Daoy (cell line): ENCODE results near the gene LILRA5. TPM values are rescaled to one million over a fixed set of nuclear protein-coding genes. Genes with fewer than 3 reads are reported as not detected.
"Not testable (repeated sequence)": the region's sequence is repeated elsewhere in the genome, so short reads cannot be mapped to it uniquely, and the experiment has no call there.

Experiments
- DNase-seq: peaks from one replicate; pipeline ENCODE4 v3.0.0-alpha.2; 2015; ENCODE audit warnings: low read depth
- total RNA-seq: library from RNA; depleted of rRNA; stranded (reverse); fragments of >200 nt; shearing (Covaris generic); gene quantifications from 2 replicates; pipeline ENCODE4 v1.2.3, GENCODE V29; 2014

Gene LILRA5
- total RNA-seq, 1 experiment from 2014 or later, result not detected

DNA sequence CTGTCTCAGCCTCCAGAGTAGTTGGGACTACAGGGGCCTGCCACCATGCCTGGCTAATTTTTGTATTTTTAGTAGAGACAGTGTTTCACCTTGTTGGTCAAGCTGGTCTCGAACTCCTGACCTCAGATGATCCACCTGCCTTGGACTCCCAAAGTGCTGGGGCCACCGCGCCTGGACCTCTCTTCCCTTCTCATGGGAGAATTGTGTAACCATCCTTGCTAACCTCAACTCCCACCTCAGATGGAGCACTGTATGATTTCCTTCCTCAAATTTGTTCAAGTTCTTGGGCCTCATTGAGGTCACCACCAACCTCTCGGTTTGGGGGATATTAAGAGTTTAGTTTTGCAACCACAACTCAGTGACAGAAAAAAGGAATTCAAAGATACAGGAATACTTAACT, 10.7 kb downstream of the LILRA5 start:
- no peak for DNase-seq

DNA sequence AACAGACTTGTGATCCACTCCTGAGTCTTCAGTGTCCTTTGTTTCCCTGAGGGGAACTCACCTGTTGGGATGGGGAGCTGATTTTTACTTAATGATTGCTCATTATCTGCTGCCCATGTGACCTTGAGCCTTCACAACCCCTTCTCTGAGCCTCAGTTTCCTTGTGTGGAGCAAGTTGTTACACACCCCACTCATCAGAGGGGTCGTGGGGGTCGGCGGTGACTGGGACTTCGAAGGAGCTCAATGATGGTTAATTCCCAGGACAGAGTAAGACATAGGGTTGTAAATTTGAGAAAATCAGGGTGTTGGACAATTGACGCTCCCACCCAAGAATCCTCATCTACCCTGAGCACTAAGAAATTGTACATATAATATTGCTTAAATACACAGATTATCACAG, 13.5 kb downstream of the LILRA5 start:
- no peak for DNase-seq

DNA sequence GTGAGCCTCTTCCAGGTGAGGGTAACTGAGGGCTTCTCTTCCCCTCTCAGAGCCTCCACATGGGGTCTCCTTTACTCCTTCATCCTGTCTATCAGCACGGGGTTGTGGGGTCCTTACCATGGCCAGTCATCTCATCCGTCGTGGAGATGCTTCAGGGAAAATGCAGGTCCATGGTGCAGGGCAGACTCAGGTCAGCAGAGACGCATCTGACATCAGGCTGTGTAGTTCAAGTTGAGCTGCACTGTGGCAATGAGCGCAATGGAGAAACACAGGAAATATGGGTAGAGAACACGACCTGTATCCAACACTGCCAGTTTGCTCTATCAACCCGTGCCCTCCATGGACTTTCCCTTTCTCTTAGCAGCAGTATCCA, 13.9 kb downstream of the LILRA5 start:
- no peak for DNase-seq

DNA sequence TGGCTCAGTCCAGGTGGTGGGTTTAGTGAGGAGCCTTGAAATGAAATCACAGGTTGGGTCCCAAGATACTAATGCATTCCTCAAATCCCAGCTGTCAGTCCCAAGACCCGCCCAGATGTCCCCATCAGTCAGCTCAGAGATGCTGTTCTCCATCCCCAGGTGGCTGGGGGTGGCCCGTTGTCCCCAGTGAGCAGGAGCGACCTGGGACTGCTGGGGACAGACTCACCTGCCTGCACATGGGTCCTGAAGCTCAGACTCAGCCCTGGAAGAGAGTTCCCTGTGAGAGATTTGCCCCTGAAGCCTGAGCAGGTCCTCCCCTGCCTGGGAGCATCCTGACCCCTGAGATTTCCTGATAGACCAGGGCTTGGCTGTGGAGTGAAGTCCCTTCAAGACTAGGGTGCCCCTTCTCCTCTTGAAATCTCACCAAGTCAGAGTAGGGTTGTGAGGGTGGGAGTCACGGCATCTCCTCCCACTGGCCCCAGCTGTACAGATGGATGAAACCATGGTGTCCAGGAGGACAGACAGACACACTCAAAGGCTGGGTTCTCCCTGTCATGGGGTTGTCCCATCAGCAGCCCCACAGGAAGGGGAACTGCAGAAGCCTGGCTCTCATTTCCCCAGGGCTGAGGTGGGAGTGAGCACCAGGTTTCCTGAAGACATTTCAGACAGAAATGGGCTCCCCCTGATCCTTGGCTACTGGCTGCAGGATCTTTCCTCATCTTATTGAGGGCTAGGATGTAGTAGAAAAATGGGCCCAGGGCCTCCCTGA, 14.4 kb downstream of the LILRA5 start:
- no peak for DNase-seq

DNA sequence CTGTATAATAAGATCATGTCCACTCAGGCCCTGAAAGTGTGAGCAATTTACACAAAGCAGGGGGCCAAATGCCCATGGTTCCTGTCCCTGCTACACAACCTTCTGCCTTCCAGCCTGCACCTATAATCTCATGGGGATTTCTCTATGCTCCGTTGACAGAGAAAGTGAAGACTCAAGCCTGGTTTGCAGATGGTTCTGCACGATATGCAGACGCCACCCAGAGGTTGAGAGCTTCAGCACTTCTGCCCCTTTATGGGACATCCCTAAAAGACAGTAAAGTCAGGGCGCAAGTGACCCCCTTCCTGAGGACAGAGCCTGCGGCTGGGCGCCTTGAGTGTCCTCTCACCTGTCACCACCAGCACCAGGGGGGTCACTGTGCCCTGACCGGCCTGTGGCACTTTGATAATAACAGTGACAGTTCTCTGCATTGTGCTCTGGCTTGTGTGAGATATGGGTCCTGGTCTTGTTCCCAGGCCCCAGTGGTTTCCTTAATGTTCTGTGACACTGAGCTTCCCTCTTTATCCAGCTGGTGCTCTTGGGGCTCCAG, 15.1 kb downstream of the LILRA5 start:
- DNase-seq, result no peak

DNA sequence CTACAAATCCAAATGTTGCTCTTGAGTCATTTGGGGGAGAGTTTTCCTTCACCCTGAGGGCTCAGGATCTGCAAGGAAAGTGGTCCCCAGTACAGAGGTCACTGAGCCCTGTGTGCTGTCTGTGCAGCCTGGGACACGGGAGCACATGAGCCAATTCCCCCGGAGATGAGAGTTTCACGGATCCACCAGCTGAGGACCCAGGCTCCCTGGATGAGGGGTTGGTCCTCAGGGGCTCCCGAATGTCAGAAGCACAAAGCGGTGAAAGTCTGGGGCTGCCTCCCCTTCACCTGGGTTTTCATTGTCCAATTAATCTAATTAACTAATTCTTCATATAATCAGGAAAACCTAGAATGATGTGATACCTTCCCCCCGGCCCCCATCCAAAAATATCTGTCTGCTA, 18.4 kb downstream of the LILRA5 start:
- DNase-seq, result no peak

DNA sequence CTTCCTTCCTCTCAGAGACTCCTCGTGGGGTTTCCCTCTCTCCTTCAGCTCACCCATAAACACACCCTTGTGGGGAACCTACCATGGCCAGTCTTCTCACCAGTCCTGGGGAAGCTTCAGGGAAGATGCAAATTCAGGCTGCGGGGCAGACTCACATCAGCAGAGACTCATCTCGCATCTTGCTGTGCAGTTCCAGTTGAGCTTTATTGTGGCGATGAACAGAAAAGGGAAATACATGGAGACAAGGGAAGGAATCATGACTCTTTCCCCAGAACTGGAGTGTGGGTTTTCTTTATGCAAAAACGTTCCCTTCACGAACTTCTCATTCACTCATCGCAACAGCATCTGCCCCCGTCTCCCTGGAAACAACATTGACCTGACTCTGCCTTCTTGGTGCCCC, 23.8 kb downstream of the LILRA5 start:
- DNase-seq, result not testable (repeated sequence)

DNA sequence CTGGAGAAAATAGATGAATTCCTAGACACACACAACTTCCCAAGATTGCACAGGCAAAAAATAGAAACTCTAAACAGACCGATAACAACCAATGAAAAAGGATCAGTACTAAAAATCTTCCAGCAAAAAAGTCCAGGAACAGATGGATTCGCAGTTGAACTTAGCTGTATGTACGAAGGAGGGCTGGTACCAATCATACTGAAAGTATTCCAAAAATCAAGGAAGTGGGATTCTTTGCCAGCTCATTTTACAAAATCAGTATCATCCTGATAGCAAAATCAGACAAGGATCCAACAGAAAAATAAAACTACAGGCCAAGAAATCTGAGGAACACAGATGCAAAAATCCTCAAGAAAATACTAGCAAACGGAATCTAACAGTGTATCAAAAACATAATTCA, 25.5 kb downstream of the LILRA5 start:
- DNase-seq, result peak; percentile 31

DNA sequence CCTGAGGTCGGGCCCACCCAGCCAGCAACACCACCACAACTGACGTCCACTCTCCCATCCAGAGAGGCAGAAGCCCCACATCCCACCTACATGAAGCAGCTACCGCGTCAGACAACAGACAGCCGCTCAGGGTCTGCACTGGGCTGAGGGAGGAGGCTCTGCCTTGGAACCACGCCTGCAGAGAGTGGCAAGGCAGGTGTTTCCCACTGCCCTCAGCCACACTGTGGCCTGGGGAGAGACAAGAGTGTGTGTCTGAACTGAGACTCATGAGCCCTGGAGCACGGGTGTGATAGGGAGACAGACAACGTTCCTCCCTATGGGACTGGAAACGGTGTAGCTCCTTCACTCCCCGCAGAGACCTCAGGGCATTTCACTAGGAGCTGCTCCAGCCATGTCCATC, 26.7 kb downstream of the LILRA5 start:
- not testable (repeated sequence) for DNase-seq

DNA sequence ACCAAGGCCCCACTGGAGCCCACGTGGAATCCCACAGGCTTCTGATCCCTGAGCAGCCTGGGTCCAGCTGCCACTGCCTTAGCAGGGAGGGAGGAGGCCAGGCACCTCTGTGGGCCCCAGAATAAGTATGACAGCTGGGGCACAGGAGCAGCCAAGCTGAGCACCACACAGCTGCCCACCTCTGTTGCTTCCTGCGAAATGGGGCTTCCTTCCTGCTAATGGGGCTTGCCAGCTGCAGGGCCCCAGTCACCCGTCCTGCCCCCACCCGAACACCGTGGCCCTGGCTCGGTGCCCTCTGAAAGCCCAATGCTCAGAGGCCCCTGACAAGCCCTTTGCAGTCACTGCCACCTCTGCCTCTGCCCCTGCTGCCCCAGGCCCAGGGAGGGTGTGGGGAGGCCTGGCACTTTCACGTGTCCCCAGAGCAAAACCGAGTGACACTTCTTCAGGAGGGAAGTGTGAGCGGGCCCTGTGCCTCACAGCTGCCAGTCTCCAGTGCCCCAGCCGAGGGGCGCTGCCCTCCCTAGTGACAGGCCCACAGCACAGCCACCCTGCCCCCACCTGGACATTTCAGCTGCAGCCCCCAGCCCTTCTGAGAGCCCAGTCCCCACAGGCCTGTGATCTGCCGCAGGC, 27.4 kb downstream of the LILRA5 start:
- DNase-seq, result not testable (repeated sequence)

DNA sequence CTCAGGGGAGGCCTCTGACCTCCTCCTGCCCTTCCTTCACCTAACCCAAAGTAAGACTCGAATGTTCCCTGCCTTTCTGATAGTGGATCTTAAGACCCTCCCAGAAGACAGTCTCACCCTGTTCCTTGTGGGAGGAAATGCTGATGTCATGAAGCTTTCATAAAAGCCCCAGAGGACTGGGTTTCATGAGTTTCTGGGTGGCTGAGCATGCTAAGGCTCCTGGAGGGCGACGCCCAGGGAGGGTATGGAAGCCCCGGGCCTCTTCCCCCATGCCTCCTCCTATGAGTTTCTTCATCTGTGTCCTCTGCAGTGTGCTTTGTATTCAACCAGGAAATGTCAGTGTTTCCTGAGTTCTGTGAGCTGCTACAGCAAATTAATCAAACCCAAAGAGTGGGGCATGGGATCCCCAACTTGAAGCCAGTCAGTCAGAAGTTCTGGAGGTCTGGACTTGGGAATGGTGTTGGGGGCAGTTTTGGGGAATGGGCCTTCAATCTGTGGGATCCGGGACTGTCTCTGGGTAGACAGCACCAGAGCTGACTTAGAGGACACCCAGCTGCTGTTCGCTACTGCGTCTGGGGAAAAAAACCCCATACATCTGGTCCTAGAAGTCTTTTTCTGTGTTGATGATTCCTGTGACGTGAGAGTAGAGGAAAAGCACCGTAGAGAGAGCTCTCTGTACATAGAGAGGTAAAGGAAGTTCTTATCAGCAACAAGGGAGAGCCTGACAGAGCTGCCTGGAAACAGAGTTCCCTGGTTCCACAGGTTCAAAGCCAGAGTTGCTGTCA, 30.1 kb downstream of the LILRA5 start:
- DNase-seq, result no peak

DNA sequence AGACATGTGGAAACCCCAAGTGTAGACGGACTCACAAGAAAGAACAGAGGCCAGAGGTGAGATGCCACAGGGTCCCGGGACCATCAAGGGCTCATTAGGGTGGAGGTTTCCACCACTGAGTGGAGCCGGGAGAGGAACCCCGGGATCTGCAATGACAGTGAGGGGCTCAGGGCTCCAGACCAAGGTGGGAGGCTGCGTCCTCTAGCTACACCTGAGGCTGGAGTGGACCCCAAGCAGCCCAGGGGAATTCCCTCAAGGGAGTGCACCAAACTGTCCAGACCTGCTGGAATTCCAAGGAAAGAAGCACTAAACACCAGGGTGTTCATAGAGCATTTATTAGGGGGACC, 31.3 kb downstream of the LILRA5 start:
- DNase-seq, result not testable (repeated sequence)

DNA sequence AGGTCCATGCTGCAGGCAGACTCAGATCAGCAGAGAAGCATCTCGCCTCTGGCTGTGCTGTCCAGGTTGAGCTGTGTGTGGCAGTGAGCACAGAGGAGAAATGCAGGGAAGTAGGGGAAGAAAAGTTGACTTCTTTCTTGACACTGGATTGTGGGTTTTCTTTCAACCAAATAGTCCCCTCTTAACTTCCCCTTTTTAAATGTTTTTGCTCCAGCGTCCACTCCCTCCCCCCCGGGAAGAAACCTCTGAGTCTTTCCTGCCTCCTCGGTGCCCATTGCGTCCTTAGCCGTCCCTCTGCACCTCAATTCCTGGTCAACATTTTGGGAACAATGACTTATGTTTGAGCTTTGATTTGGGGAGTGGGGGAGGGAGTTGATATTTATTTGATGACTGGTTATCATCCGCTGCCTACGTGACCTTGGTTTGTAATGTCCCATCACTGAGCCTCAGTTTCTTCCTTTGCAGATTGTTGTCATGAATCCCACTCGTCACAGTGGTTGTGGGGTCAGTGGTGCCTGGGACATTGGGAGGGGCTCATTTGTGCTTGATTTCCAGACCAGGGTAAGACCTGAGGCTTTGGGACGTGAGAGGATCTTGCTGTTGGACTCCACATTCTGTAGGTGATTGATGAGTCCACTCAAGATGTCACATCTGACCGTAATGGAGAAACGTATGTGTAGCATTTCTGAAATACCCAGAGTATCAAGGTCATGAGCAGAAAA, 31.8 kb downstream of the LILRA5 start, which contains the start of gene LILRB2:
Gene LILRB2, minus strand, starts transcription at position 104 of the 722 bp plus-strand sequence. CDS start 614 bp downstream, outside the sequence.
- no peak for DNase-seq

DNA sequence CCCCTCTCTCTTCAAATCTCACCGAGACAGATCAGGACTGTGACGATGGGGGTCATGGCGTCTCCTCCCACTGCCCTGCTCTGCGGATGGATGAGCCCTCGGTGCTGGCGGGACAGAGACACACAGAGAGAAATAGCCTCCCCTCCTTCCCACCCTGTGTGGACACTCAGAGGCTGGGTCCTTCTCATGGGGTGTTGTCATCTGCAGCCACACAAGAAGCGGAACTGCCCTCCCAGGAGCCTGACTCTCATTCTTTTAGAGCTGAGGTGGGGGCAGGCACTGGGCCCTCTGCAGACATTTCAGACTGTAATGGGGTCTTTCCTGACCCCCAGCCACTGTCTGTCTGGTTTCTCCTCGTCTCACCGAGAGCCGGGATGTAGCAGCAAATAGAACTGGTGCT, 32.5 kb downstream of the LILRA5 start:
- DNase-seq, result not testable (repeated sequence)

DNA sequence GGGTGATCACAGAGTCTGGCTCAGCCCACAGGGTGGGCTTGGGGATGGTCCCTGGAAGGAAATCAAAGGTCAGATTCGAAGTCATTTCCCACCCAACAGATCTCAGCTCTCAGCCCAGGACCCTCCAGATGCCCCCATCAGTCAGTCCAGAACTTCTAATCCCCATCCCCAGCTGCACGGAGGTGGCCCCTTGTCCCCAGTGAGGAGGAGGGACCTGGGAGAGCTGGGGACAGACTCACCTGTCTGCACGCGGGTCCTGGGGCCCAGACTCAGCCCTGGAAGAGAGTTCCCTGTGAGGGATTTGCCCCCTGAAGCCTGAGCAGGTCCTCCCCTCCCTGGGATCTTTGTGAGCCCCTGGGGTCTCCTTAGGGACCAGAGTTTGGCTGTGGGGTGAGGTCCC, 32.9 kb downstream of the LILRA5 start:
- not testable (repeated sequence) for DNase-seq

DNA sequence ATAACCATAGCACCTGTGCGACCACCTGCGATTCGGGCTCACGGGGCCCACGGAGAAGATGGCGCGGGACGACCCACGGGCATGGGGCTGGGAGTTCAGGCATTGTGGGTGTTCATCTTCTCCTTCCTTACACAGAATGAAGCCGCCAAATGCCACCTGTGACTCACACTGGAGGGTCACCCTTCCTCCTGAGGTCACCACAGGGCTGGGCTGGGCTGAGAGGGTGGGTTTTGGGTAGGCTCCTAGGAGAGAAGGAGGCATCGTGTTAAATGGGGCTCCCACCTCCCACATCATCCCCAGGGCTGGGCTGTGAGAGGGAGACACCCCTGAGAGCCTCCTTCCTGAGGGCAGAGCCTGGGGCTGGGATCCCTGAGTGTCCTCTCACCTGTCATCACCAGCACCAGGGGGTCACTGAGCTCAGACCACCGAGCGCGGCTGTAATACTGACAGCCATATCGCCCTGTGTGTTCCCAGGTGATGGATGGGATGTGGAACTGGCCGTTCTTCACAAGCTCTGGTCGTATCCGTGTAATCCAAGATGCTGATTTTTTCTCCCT, 33.5 kb downstream of the LILRA5 start:
- no peak for DNase-seq

DNA sequence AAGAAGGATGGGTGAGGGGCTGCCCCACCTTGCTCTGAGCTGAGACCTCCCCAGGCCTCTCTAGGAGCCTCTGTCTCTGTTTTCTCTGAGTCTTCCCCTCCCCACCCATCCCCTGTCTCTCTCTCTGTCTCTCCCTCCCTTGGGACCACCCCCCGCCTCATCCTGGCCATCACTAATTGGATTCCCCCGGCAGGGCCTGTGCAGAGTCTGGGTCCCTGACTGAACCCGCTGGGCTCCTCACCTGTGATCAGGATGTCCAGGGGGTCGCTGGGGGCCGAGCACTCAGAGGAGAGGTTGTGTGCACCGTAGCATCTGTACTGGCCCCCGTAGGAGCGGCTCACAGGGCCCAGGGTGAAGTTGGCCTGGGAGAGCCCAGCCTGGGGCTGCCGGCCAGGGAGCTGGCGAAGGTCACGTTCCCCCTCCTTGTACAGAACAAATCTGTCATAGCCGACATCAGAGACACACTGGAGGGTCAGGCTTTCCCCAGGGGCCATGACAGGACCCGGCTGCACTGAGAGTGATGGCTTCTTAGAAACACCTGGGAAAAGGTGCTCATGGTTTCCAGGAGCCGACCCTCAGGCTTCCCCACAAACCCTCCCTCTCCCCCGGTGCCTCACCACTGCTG, 34.3 kb downstream of the LILRA5 start:
- DNase-seq, result not testable (repeated sequence)

DNA sequence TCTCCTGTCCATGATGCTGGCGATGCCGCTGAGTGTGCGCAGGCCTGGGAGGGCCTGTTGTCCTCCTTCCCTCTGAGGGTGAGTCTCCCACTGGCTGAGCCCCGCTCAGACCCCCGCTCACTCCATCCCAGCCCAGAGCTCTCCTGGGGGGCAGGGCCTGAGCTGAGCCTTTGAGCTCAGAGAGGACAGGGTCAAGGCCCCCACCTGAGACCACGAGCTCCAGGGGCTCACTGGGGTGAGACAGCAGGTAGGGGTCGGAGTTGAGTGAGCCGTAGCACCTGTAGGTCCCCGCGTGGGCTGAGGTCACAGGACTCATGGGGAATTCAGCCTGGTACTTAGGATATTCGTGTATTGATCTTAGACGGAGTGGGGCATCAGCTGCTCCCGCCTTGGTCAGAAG, 34.9 kb downstream of the LILRA5 start:
- DNase-seq, result not testable (repeated sequence)

DNA sequence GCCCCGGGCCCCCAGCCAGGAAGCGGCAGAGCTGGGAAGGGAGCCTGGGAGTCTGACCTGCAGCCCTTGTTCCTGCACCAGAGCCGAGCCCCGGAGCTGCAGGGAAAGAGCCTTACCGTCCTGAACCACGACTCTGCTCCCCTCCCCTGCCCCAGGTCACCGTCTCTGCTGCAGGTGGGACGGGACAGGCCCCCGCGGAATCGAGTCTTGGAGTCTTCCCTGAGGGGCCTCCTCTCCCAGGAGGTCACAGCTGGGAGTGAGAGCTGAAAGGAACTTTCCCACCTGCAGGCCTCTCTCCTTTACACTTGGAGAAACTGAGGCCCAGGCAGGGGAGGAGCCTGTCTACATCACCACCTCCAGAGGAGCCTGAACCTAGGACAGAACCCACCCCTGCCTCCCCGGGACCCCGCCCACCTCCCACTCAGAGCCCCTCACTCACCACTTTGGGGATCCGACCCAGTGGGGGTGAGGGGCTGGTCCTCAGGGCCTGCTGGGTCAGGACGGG, 35.8 kb downstream of the LILRA5 start:
- DNase-seq, result not testable (repeated sequence)

DNA sequence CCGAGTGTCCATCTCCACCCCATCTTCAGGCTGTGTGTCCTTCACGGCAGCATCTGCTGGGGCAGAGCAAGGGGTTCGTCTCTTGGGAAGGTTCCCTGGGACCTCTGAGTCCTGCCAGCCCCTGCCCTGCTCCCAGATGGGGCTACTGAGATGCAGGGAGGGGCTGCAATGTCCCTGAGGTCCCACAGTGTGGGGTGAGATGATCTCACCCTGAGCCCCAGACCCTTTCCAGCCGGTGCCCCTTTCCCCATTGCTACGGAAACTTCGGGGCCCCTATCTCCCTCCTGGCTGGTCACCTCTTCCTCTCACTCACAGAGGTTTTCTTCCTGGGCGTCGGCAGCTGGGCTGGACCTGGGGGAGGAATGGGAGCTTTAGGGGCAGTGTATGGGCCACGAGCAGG, 37.0 kb downstream of the LILRA5 start:
- DNase-seq, result no peak

DNA sequence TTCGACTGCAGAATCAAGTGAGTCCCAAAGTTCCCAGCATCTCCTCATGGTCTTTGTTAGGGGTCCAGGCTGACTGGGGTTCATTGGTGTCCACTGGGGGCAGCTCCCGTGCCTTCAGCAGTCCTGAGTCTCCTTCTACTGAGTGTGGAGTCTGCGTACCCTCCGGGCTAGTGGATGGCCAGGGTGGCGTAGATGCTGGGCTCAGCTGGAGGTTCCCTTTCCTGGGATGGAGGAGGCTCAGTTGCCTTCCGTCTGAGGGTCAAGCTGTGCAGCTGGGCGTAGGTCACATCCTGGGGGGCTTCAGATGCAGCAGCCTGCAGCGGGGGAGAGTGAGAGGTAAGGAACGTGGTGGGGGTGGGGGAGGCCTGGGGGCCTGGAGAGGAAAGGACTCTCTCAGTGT, 38.5 kb downstream of the LILRA5 start:
- DNase-seq, result not testable (repeated sequence)
